ENCODE data around the gene FRMPD1.
A peak's percentile ranks its signal among the peaks of the same experiment; 100 is the strongest.

The FRMPD1 gene

GRCh38 chr9:37784616-37785483 lies 134.1 kb downstream of the FRMPD1 start, which contains the start of gene EXOSC3:
TSS of gene EXOSC3 (minus strand) at chr9:37785064. CDS start at chr9:37785044, 20 bp downstream.
- peak; percentile 96 for DNase-seq (ENCODE audit: low read depth)

- no peak for DNase-seq (ENCODE audit: low read depth)
Observed at GRCh38 chr9:37787059-37787458, 136.3 kb downstream of the FRMPD1 start.

GRCh38 chr9:37788332-37788731 lies 137.6 kb downstream of the FRMPD1 start:
- DNase-seq (ENCODE audit: low read depth), result no peak

GRCh38 chr9:37790096-37790495 lies 139.3 kb downstream of the FRMPD1 start:
- no peak for DNase-seq (ENCODE audit: low read depth)

GRCh38 chr9:37792122-37792521 lies 141.4 kb downstream of the FRMPD1 start:
- no peak for DNase-seq (ENCODE audit: low read depth)

GRCh38 chr9:37796232-37796631 lies 145.5 kb downstream of the FRMPD1 start:
- DNase-seq (ENCODE audit: low read depth), result no peak

Data from ELR (cell line).